Measurements from ENCODE around the gene CLEC1A.

The CLEC1A gene

DNA sequence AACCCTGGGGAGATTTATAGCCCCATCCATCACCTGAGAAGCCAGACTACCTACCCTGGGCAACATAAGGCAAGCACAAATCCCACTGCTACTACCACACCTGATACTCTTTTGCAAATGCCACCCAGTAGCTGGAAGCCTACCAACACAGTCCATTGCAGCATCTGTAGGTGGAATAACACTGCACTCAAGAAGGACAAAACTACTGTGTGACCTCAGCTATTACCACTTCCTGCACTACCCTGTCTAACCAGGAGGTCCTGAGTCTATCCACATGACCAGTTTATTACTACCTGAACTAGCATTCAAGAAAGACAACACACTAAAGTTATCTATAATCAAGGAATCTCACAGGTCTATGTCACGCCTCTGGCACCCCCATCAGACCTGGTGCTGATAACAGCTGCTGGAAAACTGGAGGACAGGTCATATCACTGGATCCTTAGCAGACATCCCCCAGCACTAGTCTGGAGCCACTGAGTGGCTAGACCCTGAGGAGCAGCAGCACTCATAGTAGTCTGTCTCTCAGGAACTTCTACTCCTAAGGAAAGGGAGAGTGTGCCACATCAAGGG, 2.9 kb upstream of the CLEC1A start:
- DNase-seq (ENCODE audit: low spot score) (no peak), FAIRE-seq (peak; percentile 9)

DNA sequence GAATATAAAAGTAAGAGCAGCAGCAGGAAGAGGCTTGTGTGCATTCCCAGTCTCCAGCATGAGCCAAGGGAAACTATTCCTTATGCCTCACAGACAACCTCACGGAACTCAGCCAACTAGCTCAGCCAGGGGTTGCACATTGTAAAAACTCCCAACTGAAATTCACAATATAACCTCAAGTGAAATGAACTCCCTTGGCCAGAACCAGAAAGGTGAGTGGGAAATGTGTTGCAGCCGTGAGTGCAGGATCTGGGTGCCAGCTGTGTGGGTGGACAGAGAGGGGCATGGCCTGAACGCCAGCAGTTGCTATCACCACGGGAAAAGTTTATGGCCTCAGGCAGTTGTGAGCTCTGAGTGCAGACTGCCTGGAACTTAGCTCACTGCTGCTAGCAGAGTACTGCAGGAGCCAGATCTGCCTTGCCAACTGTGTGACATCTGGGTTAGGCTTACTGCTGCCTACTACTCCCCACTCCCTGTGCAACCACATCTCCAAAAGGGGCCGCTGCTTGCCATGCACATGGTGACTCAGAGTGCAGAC, 2.3 kb upstream of the CLEC1A start:
- FAIRE-seq: peak; percentile 27
- no peak for DNase-seq (ENCODE audit: low spot score)

DNA sequence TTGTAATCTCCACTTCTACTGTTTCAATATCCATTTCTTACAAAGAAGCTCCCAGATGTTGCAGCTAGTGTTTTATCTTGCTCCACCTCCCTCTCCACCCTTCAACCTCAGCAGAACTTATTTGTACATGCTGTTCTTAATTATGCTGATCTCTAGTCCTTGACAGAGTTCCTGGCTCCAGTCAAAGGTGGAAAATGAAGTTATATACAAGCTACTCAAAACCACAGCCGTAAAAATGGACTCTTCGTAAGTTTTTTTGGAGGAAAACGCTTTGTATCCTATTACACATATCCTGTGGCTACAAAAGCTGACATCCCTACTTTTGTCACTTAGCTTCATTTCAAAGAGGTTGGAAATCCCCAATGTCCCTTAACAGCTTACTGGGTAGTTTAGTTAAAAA, 1.3 kb downstream of the CLEC1A start:
- DNase-seq (ENCODE audit: low spot score) (no peak), FAIRE-seq (no peak)

DNA sequence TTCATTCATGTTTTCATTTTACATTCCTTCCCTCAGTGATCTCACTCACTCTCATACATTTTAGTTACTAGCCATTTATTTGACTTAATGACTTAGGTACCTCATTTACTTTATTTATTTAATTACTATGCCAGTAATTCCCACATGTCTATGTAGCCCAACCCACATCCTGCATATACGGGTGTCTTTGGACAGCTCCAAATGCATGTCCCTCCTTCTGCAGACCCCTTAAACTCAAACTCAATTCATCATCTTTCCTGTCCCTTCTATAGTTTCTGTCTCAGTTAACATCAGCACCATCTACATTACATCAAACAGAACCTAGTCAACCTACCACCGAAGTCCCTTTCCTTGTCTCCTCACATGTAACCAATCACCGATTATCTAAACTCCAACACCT, 2.8 kb downstream of the CLEC1A start:
- FAIRE-seq (no peak), DNase-seq (ENCODE audit: low spot score) (no peak)

DNA sequence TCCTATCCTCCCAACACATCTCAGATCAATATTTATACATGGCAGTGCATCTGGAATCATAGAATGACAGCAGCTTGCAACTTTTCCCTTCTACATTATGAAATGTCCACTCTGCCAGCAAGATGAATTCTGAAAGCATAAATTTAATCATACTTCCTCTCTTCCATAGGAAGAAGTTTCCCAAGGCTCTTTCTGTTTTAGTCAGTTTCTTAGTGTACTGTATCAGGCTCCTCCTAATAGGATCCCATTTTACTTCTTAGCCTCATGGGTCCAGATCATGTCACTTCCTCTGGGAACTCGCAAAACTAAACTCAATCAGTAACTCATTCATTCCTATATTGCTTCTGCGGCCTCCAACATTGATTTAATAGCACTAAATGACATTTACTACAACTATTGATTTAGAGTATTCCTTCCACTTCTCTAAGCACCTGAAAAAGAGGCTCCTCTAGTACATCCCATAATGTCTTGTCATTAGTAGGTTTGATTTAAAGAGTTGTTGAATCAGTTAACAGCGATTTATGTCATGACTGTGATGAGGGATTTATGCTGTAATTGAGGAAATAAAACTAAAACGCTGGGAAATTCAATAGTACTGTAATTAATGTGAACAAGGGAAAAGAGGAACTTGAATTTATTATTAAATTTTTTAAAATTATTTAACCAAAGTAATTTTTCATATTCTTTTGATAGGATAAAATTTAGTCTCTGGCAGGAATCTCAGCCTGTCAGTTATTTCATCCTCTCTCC, 4.0 kb downstream of the CLEC1A start:
- no peak for FAIRE-seq

DNA sequence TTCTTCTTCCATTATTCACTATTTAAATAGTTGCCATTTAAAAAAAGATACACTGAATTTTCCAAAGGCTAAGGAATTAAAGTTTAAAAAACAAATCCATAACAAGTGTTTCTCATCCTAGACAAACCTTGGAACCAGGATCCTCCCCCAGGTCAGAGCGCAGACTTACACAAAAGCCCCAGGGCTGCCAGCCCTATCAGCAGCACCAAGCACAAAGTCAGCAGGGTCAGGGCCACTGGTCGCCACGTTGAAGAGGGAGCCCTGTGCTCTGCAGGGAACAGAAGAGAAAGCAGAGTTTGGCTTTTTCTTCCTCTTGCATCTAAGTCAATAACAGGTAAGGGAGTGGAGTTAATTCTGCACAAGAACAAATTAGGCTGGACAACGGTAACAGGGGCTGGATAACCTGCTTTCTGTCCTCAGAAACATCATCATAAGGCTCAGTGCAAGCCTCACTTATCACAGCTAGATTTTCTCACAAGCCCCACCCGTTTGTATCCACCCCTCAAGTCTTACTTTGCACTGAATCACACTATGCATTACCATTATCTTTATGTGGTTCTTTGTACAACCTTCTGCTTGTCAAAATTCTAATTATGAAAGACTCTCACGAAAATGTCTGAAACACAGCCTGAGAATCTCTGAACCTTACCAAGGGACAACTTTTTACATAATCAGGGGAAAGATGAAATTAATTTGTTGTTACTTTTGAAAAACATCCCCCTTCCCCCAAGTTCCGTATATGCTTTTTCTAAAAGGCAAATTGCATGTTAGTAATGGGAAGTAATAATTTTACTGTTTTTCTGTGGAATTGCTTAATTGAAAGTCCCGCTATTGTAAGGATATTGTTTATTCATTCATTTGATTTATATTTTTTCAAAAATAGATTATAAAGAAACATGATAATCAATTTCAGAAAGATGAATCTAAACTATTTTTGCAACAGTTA, 9.6 kb downstream of the CLEC1A start:
- DNase-seq (ENCODE audit: low spot score) (no peak), FAIRE-seq (no peak)

More for the DNA sequence above, 4.0 kb downstream of the CLEC1A start:
- no peak for DNase-seq (ENCODE audit: low spot score)

DNA sequence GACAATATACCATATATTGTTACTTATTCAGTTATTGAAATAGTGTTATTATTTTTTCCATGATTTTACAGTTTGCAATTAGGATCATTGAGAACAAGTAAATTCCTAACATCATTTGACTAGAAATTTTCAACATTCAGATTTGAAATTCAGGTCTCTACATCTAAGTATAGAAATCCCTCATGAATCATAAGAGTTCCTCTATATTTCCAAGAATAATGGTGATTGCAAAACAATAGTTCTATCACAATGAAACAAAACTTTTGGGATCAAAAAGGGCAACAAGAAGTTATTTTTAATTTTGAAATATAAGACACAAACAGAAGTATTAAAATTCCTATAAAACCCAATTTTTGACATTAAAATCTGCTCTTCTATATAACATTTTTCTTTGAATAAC, 10.8 kb downstream of the CLEC1A start:
- no peak for DNase-seq (ENCODE audit: low spot score)
- FAIRE-seq: no peak

DNA sequence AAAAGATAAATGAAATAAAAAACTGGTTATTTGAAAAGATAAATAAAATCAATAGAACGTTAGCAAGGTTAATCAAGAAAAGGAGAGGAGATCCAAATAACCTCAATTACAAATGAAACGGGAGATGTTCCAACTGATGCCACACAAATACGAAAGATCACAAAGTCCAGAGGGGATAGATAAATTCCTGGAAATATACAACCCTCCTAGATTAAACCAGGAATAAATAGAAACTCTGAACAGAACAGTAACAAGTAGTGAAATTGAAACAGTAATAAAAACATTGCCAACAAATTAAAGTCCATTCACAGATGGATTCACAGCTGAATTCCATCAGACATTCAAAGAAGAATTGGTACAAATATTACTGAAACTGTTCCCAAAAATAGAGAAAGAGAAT, 12.4 kb downstream of the CLEC1A start:
- FAIRE-seq (no peak), DNase-seq (ENCODE audit: low spot score) (no peak)

DNA sequence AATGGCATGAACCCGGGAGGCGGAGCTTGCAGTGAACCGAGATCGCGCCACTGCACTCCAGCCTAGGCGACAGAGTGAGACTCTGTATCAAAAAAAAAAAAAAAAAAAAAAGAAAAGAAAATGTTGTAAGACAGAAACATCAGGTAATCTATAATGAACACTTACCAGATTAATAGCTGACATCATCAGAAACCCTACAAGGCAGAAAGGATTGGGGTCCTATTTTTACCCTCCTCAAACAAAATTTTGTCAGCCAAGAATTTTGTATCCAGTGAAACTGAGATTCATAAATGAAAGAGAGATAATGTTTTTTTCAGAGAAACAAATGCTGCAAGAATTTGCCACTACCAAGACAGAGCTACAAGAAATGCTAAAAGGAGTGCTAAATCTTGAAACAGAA, 14.1 kb downstream of the CLEC1A start:
- DNase-seq (ENCODE audit: low spot score): no peak

DNA sequence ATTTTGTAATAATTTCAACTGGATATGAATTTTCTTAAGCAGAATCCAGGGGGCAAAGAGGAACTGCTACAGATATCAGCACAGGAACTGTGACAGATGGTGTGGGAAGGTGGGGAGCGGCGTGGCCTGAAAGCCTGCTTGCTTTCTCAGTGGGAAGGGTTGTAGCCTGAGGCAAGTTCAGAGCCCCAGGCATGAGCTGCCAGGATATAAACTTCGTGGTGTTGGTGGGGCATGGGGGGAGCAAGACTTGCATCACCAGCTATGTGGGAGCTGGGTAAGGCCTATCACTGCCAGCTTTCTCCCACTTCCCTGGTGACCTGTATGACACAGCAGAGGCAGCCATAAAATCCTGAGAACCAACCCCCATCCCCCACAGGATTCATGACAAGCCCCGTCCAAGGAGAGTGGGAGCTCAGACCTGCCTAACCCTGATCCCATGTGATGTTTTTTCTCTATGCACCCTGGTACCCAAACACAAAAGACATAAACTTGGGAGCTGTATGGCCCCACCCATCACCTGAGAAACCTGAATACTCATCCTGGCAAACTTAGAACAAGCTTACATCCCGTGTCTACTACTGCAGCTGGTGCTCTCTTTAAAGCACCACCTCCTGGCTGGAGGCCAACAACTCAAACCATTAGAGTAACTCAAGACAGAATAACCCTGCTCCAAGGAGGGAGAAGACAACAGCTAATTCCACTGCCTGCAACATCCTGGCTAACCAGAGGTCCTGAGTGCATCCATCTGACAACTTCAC, 16.5 kb downstream of the CLEC1A start:
- no peak for DNase-seq (ENCODE audit: low spot score)
- FAIRE-seq: no peak

More for the DNA sequence above, 14.1 kb downstream of the CLEC1A start:
- FAIRE-seq: no peak

DNA sequence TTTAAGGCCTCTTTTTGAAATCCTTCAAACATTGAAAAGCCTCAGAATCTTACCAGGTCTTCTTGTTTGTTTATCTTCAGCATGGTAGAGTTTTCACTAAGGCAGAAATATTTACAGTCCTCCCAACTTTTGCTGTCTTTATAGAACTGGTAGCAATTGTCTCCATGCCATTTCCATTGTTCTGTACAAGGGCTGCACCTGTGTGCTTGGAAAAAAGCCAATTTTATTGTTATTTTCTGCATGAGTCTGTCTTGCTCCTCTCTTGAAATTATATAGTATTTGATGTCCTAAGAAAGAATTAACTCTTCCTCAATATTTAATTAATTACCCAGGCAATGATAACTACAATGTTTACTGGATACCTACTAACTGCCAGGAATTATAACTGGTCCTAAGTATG, 23.3 kb downstream of the CLEC1A start:
- FAIRE-seq (no peak), DNase-seq (ENCODE audit: low spot score) (no peak)

DNA sequence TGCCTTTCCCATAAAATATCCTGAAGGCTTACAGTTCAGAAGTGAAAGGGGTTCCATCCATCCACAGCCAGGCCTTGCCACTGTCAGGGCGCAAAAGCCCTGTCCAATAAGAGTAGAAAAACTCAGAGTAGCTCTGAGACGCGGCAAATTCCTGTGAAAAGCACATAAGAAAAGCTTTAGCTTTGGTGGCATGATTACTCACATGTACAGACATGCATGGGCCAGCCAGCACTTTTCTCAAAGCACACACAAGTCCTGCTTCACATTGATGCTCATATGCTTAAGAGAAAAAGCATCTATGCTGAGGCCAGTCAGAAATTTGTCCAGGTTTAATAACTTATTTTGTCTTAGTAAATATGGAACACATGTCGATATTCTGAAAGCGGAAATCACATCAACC, 25.5 kb downstream of the CLEC1A start:
- DNase-seq (ENCODE audit: low spot score) (no peak), FAIRE-seq (no peak)

DNA sequence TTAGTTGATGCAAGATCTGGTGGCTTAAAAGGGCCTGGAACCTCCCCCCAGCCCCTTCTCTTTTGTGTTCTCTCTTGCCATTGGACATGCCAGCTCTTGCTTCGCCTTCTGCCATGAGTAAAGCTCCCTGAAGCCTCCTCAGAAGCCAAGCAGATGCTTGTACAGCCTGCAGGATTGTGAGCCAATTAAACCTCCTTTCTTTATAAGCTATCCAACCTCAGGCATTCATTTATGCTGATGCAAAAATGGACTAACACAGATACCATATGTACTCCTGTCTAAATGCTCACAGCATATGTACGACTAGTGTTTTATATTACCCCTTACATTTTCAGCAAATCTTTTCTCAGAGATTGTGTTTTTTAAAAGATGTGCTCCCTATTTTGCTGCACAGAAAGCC, 26.7 kb downstream of the CLEC1A start:
- no peak for DNase-seq (ENCODE audit: low spot score)
- FAIRE-seq: no peak

DNA sequence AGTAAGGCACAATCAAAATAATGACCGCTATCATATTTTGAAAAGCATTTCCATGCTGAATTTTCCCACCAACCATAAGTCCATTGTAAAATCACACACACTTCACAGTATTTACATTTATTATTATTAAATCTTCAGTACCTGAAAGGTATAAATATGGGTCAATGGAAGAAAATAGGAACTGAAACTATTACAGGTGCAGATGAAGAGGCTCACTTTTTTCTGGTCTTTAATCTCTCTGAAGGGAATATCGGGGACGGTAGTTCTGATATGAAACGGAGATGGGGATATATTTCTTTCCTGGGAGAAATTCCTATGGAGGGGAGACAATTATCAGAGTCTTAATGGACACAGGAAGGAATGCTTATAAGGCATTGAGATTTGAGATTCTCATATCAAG, 28.4 kb downstream of the CLEC1A start:
- DNase-seq (ENCODE audit: low spot score) (no peak), FAIRE-seq (no peak)

DNA sequence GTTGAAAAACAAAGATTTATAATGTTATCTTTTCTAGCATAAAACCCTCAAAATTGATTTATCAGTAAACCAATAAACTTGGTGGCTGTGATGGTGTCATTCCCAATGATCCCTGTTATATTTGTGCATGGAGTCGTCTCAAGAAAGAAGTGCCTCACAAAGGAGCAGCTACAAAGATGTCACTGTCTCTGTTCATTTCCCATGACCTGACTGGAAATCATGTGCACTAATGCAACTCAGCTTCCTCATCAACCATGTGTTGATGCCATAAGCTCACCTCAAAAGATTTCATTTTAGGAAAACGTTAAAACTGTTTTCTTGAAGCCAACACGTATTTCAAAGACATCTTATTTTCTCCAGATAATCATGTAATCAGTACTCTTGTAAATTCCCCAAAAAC, 28.8 kb downstream of the CLEC1A start:
- DNase-seq (ENCODE audit: low spot score) (no peak), FAIRE-seq (no peak)

DNA sequence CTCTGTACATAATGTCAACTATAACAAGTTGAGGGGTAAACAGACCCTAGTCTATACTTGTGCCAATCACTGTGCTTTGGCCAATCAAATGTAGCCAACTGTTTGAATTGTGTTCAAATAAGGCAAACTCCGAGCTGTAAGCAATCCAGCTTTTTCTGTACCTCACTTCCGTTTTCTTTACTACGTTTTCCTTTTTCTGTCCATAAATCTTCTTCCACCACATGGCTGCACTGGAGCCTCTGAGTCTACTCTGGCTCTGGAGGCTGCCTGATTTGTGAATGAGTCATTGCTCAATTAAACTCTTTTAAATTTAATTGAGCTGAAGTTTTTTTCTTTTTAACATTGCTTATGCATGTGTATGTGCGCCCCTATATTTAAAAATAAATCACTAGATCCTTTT, 29.7 kb downstream of the CLEC1A start:
- DNase-seq (ENCODE audit: low spot score): no peak
- FAIRE-seq: no peak

DNA sequence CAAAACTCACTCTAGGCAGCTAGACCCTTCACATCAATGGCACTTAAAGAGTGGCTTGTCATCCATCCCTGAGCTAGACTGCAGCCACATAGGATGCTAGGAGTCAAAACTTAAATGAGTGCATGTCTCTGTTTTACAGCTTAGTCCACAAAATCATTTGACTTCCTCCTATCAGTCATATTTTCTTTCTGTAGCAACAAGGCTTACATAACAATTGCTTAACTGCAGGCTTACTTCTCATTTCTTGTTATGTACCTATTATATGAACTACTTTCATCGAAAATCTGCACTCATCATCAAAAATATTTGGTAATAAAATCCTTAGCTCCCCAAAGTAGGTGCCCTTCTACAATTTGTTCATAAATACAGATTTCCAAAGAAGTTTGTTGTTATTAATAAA, 30.1 kb downstream of the CLEC1A start:
- DNase-seq (ENCODE audit: low spot score) (no peak), FAIRE-seq (peak; percentile 46)

DNA sequence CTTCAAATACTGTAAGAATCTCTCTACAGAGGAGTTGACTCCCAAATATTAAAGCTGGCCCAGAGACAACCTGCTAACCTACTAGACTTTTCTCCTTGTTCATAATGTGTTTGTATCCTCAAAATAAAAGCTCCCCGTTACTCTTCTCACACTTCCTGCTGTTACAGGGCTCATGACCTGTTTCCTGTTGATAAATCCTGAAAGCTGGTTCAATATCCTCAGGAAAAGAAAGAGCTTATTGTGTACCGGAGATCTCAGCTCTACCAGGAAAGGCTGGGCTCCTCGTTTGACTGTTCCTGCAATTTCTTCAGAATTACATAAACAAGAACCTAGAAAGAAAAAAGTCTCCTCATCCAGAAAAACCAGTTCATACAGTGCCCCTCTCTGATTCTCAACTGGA, 30.8 kb downstream of the CLEC1A start:
- no peak for FAIRE-seq
- no peak for DNase-seq (ENCODE audit: low spot score)

DNA sequence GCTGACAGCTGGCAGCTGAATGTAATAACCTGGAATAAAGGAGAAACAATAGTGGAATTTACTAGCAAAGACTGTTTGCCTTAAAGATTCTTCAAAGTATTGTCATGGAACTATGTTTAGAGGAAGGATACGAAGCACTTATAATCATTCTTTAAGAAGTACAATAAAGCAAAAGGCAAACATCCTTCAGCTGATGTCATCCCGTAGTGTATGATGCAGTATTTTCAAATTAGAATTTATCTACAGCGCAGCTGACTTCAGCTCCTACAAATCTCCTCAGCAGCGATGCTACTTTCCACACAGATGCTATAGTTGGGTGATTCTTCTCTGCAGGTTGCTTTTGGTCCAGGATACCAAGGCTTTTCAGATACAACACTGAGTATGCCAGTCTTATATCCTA, 31.5 kb downstream of the CLEC1A start:
- DNase-seq (ENCODE audit: low spot score) (no peak), FAIRE-seq (no peak)

DNA sequence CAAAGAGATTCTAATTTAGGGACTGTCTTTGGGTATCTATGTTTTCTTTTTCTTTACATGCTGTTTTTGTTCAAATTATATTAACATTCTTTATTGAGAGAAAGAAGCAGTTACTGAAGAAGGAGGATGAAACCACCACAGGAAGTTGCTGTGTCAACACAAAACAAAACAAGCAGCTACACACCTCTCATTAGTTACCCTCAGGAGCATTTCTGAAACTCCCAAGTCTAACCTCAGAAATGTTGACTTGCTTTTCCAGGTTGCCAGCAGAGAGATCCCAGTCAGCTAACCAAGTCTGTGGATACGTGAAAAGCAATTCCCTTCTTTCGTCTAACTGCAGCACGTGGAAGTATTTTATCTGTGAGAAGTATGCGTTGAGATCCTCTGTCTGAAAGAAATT, 33.5 kb downstream of the CLEC1A start:
- FAIRE-seq: no peak
- no peak for DNase-seq (ENCODE audit: low spot score)

DNA sequence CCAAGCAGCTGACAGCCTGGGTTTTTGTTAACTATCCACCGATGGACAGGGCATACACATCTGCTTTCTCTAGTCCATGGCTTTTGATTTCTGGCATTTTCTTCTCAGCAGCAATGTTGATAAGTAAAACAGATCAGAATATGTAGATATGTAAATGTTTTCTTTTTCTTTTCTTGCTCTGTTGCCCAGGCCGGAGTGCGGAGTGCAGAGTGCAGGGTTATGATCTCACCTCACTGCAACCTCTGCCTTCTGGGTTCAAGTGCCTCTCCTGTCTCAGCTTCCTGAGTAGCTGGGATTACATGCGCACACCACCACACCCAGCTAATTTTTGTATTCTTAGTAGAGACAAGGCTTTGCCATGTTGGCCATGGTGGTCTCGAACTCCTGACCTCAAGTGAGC, 40.4 kb downstream of the CLEC1A start:
- no peak for FAIRE-seq
- no peak for DNase-seq (ENCODE audit: low spot score)

Measured in urothelium cell line (cell line).